Measurements from ENCODE around the gene PSTPIP1. TPM values are rescaled to one million over a fixed set of nuclear protein-coding genes. Genes with fewer than 3 reads are reported as not detected.

The PSTPIP1 gene
- total RNA-seq, 1 donor from 2014 or later: 13.3 TPM

DNA sequence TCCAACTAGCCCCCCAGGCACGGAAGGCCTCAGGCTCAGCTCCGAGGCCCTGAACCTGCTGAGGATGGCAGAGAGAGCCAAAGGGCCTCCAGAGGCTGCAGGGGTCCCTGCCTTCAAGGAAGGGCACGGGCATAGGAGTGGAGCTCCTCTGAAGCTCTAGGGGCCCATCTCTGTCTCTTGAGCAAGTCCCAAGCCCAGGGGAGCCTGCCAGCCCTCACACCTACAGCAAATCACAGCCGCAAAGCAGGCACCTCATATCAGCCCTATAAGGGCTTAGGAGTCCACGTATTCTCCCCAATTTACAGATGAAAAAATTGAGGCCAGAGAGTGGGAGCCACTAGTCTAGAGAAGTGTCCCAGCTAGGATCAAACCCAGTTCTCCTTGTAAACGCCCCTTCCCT, 14.2 kb downstream of the PSTPIP1 start:
- TF ChIP-seq POLR2AphosphoS5 (IDR thresholded peaks at IDR 0.05; ENCODE audit: insufficient read depth in 1 of 2, low read depth in 1 of 2) (no peak), POLR2A (IDR thresholded peaks at IDR 0.05) (no peak)
- TF ChIP-seq, protein P1, sequence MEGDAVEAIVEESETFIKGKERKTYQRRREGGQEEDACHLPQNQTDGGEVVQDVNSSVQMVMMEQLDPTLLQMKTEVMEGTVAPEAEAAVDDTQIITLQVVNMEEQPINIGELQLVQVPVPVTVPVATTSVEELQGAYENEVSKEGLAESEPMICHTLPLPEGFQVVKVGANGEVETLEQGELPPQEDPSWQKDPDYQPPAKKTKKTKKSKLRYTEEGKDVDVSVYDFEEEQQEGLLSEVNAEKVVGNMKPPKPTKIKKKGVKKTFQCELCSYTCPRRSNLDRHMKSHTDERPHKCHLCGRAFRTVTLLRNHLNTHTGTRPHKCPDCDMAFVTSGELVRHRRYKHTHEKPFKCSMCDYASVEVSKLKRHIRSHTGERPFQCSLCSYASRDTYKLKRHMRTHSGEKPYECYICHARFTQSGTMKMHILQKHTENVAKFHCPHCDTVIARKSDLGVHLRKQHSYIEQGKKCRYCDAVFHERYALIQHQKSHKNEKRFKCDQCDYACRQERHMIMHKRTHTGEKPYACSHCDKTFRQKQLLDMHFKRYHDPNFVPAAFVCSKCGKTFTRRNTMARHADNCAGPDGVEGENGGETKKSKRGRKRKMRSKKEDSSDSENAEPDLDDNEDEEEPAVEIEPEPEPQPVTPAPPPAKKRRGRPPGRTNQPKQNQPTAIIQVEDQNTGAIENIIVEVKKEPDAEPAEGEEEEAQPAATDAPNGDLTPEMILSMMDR (IDR thresholded peaks at IDR 0.05): no peak
- H3K27ac ChIP-seq: no peak overlapping the region
- H3K27me3 ChIP-seq: no peaks in the 10 kb centered on the region
- intact Hi-C loops (cut with DNase I): no loop called here
- no peaks in the 10 kb centered on the region for H3K9me3 ChIP-seq
- H3K4me3 ChIP-seq: no peak overlapping the region
- DNase-seq (ENCODE audit: extremely low spot score in 2 of 2): no peak
- H3K4me1 ChIP-seq: peaks cover 5% of the 10 kb centered on the region
- H3K36me3 ChIP-seq: no peaks in the 10 kb centered on the region

DNA sequence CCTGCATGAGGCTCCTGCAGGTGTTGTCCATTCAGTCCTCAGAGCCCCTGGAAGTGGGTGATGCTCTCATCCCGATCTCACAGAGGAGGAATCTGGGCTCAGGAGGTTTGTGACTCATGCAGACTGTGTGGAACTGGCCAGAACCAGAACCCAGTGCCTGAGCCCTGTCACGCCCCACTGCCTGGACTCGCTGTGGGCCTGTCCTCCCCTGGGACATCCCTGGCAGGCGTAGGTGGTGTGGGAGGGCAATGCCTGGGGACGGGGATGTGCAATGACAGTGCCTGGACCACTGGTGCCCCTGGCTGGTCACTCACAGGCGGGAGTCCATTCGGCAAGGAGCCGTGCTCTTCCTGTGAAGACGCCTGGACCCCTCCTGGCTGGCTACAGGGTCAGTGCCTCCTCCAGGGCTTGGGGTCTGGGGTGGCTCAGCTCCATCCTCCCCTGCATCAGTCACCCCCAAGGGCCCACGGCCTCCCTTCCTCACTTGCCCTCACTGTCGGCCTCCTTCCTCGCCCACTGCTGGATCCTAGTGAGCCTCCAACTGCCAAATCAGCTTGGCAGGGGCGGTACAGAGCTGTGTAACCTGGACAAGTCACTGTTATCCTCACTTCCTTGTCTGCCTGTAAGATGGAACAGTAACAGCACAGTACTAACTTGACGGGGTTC, 14.9 kb downstream of the PSTPIP1 start:
- Histone ChIP-seq H3K27me3 (no peaks in the 10 kb centered on the region), H3K27ac (no peak overlapping the region), H3K9me3 (no peaks in the 10 kb centered on the region), H3K36me3 (no peaks in the 10 kb centered on the region), H3K4me1 (peaks cover 5% of the 10 kb centered on the region), H3K4me3 (no peak overlapping the region)
- intact Hi-C loops (cut with DNase I): no loop called here
- TF ChIP-seq POLR2A (IDR thresholded peaks at IDR 0.05) (no peak), POLR2AphosphoS5 (IDR thresholded peaks at IDR 0.05; ENCODE audit: insufficient read depth in 1 of 2, low read depth in 1 of 2) (no peak)
- TF ChIP-seq, protein P1 (IDR thresholded peaks at IDR 0.05): no peak
- DNase-seq (ENCODE audit: extremely low spot score in 2 of 2): no peak

DNA sequence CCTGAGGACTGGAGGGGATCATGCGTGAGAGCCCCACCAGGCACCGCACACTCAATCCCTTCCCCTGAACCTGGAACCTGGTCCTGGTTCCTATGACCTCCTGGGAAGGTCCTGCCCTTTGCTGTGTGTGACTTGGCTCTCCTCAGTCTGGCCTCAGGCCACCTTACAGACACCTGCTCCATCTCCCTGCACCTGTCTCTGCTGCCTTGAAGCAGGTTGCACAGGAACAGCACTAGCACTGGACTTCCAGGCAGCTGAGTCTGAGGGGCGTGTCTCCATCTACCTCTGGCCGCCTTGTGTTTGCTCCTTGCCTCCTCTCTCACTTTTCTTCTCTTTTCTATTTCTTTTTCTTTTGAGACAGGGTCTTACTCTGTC, 15.4 kb downstream of the PSTPIP1 start:
- Histone ChIP-seq H3K27ac (no peak overlapping the region), H3K4me1 (peaks cover 5% of the 10 kb centered on the region), H3K9me3 (no peaks in the 10 kb centered on the region), H3K27me3 (no peaks in the 10 kb centered on the region), H3K36me3 (no peaks in the 10 kb centered on the region), H3K4me3 (no peak overlapping the region)
- TF ChIP-seq POLR2AphosphoS5 (IDR thresholded peaks at IDR 0.05; ENCODE audit: insufficient read depth in 1 of 2, low read depth in 1 of 2) (no peak), POLR2A (IDR thresholded peaks at IDR 0.05) (no peak)
- TF ChIP-seq, protein P1 (IDR thresholded peaks at IDR 0.05): no peak
- intact Hi-C loops (cut with DNase I): no loop called here
- DNase-seq (ENCODE audit: extremely low spot score in 2 of 2): no peak

DNA sequence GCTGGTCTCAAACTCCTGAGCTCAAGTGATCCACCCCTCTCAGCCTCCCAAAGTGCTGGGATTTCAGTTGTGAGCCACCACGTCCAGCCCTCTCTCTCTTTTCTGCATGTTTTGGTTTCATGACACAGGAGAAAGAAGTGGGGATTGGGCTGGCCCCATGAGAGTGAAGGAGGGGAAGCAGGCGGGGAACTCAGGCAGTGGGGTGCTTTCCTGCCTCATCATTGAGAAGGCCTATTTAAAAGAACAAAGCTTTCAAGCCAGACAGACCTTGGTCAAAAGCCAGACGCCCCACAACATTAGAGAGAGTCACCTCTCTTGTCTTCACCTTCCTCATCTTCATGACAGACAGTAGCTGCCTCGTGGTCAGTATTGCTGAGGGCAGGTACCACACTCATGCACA, 15.9 kb downstream of the PSTPIP1 start:
- H3K4me1 ChIP-seq: peaks cover 5% of the 10 kb centered on the region
- TF ChIP-seq POLR2A (IDR thresholded peaks at IDR 0.05) (no peak), POLR2AphosphoS5 (IDR thresholded peaks at IDR 0.05; ENCODE audit: insufficient read depth in 1 of 2, low read depth in 1 of 2) (no peak)
- TF ChIP-seq, protein P1 (IDR thresholded peaks at IDR 0.05): no peak
- H3K36me3 ChIP-seq: no peaks in the 10 kb centered on the region
- H3K4me3 ChIP-seq: no peak overlapping the region
- H3K27ac ChIP-seq: no peak overlapping the region
- intact Hi-C loops (cut with DNase I): no loop called here
- DNase-seq (ENCODE audit: extremely low spot score in 2 of 2): no peak
- no peaks in the 10 kb centered on the region for H3K9me3 ChIP-seq
- no peaks in the 10 kb centered on the region for H3K27me3 ChIP-seq

DNA sequence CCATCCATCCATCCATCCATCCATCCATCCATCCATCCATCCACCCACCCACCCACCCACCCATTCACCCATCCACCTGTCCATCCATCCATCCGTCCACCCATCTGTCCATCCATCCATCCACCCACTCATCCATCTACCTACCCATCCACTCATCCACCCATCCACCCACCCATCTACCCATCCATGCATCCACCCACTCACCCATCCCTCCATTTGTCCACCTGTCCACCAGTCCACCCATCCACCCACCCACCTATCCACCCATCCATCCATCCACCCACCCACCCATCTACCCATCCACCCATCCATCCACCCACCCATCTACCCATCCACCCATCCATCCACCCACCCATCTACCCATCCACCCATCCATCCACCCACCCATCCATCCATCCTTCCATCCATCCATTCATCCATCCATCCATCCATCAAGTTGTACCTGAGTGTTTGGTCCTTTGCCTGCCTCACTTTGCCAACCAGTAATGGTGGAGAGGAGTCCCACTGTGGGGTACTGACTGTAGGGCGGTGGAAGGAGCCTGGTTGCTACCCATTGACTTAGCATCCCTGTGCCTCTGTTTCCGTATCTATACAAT, 17.3 kb downstream of the PSTPIP1 start:
- intact Hi-C loops (cut with DNase I): no loop called here
- H3K4me3 ChIP-seq: no peak overlapping the region
- no peak overlapping the region for H3K27ac ChIP-seq
- TF ChIP-seq POLR2A (IDR thresholded peaks at IDR 0.05) (no peak), POLR2AphosphoS5 (IDR thresholded peaks at IDR 0.05; ENCODE audit: insufficient read depth in 1 of 2, low read depth in 1 of 2) (no peak)
- TF ChIP-seq, protein P1 (IDR thresholded peaks at IDR 0.05): no peak
- H3K4me1 ChIP-seq: peaks cover 5% of the 10 kb centered on the region
- no peaks in the 10 kb centered on the region for H3K36me3 ChIP-seq
- H3K27me3 ChIP-seq: no peaks in the 10 kb centered on the region
- no peaks in the 10 kb centered on the region for H3K9me3 ChIP-seq
- no peak for DNase-seq (ENCODE audit: extremely low spot score in 2 of 2)

All from vagina (tissue), 2 donors.